WERI-Rb-1 (cell line): ENCODE data around the gene OR6C70.
"Not testable (repeated sequence)": the region's sequence is repeated elsewhere in the genome, so short reads cannot be mapped to it uniquely, and the experiment has no call there.

Experiments used
- DNase-seq: peaks from one replicate; pipeline ENCODE4 v3.0.0-alpha.2; 2020
- H3K27ac ChIP-seq: fragments of 250-450 bp; sonication (Bioruptor Pico); 2 replicates; pipeline ENCODE4 v1.5.1; 2020; ENCODE audit warnings: mild to moderate bottlenecking, moderate library complexity
- H3K27me3 ChIP-seq: fragments of 250-450 bp; sonication (Bioruptor Pico); 2 replicates; pipeline ENCODE4 v1.5.1; 2021; ENCODE audit warnings: mild to moderate bottlenecking, low read depth, moderate library complexity; ENCODE audit not compliant: insufficient read depth, severe bottlenecking
- H3K36me3 ChIP-seq: fragments of 250-450 bp; sonication (Bioruptor Pico); 2 replicates; pipeline ENCODE4 v1.5.1; 2020; ENCODE audit warnings: mild to moderate bottlenecking, moderate library complexity
- H3K4me3 ChIP-seq: 2 replicates; pipeline ENCODE4 v1.5.1; 2011; ENCODE audit warnings: low read depth, mild to moderate bottlenecking, control low read depth, low read length
- H3K9me3 ChIP-seq: fragments of 250-450 bp; sonication (Bioruptor Pico); 2 replicates; pipeline ENCODE4 v1.5.1; 2021; ENCODE audit warnings: mild to moderate bottlenecking, moderate library complexity; ENCODE audit not compliant: severe bottlenecking
- TF ChIP-seq, protein P1 (sequence below): IDR thresholded peaks from 2 replicates; pipeline ENCODE4 v1.5.1; 2011; ENCODE audit warnings: low read depth, mild to moderate bottlenecking, control low read depth, inconsistent platforms, low read length

OR6C70 gene

DNA sequence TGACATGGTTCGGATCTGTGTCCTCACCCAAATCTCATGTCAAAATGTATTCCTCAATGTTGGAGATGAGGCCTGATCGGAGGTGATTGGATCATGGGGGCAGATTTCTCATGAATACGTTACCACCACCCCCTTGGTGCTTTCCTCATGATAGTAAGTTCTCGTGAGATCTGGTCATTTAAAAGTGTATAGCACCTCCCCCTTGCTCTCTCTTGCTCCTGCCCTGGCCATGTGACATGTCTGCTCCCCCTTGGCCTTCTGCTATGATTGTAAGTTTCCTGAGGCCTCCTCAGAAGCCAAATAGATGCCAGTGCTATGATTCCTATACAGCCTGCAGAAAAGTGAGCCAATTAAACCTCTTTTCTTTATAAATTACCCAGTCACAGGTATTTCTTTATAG is 29.3 kb upstream of the OR6C70 start:
- H3K36me3 ChIP-seq = no peaks in the 10 kb centered on the region
- DNase-seq = no peak
- TF ChIP-seq, protein P1, sequence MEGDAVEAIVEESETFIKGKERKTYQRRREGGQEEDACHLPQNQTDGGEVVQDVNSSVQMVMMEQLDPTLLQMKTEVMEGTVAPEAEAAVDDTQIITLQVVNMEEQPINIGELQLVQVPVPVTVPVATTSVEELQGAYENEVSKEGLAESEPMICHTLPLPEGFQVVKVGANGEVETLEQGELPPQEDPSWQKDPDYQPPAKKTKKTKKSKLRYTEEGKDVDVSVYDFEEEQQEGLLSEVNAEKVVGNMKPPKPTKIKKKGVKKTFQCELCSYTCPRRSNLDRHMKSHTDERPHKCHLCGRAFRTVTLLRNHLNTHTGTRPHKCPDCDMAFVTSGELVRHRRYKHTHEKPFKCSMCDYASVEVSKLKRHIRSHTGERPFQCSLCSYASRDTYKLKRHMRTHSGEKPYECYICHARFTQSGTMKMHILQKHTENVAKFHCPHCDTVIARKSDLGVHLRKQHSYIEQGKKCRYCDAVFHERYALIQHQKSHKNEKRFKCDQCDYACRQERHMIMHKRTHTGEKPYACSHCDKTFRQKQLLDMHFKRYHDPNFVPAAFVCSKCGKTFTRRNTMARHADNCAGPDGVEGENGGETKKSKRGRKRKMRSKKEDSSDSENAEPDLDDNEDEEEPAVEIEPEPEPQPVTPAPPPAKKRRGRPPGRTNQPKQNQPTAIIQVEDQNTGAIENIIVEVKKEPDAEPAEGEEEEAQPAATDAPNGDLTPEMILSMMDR = no peak
- no peaks in the 10 kb centered on the region for H3K9me3 ChIP-seq
- no peak overlapping the region for H3K27ac ChIP-seq
- H3K4me3 ChIP-seq = no peak overlapping the region
- peaks cover 15% of the 10 kb centered on the region for H3K27me3 ChIP-seq

DNA sequence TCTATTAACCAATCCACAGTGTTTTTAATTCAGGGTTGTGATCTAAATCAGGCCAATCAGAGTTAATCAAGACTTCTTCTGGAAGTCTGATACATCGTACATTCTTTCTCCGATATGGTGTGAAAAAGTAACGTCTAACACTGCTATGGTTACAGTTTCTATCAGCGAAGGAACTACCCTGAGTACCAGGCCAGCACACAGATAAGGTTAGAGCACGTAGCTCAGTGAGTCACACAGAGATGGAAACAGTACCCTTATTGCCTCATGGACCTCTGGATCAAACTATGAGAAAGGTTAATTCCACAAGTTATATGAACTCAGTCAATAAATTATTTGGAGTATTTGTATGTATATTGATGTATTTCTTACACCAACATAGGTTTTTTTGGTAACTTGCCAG is 25.6 kb upstream of the OR6C70 start:
- no peaks in the 10 kb centered on the region for H3K9me3 ChIP-seq

GRCh38 chr12:55492078-55492477 is 22.1 kb upstream of the OR6C70 start, which contains the start of gene OR6C68:
Gene OR6C68, plus strand, starts transcription at chr12:55492378. Its CDS starts 0 bp downstream, at chr12:55492378.
- TF ChIP-seq, protein P1 = no peak
- no peak within 1 kb of the TSS for H3K4me3 ChIP-seq
- DNase-seq = no peak
- no peaks in the 10 kb centered on the region for H3K36me3 ChIP-seq
- H3K9me3 ChIP-seq = no peaks in the 10 kb centered on the region
- H3K27ac ChIP-seq = no peak within 1 kb of the TSS
- peaks cover 14% of the 10 kb centered on the region for H3K27me3 ChIP-seq

More for the DNA sequence above, 25.6 kb upstream of the OR6C70 start:
- no peak for DNase-seq
- H3K27ac ChIP-seq = no peak overlapping the region
- peaks cover 14% of the 10 kb centered on the region for H3K27me3 ChIP-seq
- TF ChIP-seq, protein P1 = no peak
- H3K4me3 ChIP-seq = no peak overlapping the region
- no peaks in the 10 kb centered on the region for H3K36me3 ChIP-seq

- H3K27me3 ChIP-seq, H3K4me3 ChIP-seq, H3K27ac ChIP-seq, H3K9me3 ChIP-seq, DNase-seq, H3K36me3 ChIP-seq: not testable (repeated sequence)
Observed at GRCh38 chr12:55484284-55484683, 14.3 kb upstream of the OR6C70 start.

GRCh38 chr12:55479136-55479535 is 9.2 kb upstream of the OR6C70 start:
- H3K4me3 ChIP-seq, H3K36me3 ChIP-seq, DNase-seq, H3K27ac ChIP-seq, H3K9me3 ChIP-seq, H3K27me3 ChIP-seq: not testable (repeated sequence)

DNA sequence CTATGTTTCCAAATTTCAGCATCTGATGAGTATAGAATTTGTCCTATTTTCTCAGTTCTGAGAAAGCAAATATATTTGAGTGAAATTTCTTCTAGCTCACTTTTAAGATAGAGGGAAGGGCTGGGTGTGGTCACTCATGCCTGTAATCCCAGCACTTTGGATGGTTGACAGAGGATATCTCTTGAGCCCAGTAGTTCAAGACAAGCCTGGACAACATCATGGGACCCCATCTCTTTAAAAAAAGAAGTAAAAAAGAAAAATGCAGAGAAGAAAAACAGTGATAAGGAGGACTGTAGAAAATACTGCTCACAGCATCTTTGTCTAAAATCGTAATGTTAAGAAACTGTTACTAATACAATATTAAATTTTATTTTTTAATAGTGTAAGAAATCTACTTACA is 2.3 kb upstream of the OR6C70 start:
- Histone ChIP-seq H3K27ac (no peak overlapping the region), H3K9me3 (no peaks in the 10 kb centered on the region), H3K36me3 (no peaks in the 10 kb centered on the region), H3K27me3 (peaks cover 19% of the 10 kb centered on the region), H3K4me3 (no peak overlapping the region)
- no peak for DNase-seq
- TF ChIP-seq, protein P1 = no peak

- TF ChIP-seq, protein P1 = no peak
- no peak overlapping the region for H3K4me3 ChIP-seq
- H3K27me3 ChIP-seq = peaks cover 23% of the 10 kb centered on the region
- no peak for DNase-seq
- H3K36me3 ChIP-seq = no peaks in the 10 kb centered on the region
- H3K27ac ChIP-seq = no peak overlapping the region
- no peaks in the 10 kb centered on the region for H3K9me3 ChIP-seq
Observed at GRCh38 chr12:55469291-55469690, 647 bp downstream of the OR6C70 start.
